Mesenchymal stem cell (in vitro differentiated cells and primary cell): ENCODE measurements around the gene PRSS23.
"Not testable (repeated sequence)": the region's sequence is repeated elsewhere in the genome, so short reads cannot be mapped to it uniquely, and the experiment has no call there.

Experiments used
- DNase-seq: peaks from one replicate; pipeline ENCODE4 v3.0.0-alpha.2; 2013
- H2AFZ ChIP-seq: one replicate; pipeline ENCODE4 v1.6.1; 2013; ENCODE audit warnings: low read depth, mild to moderate bottlenecking, control low read depth, inconsistent platforms, low read length, moderate library complexity
- H2AK5ac ChIP-seq: 2 replicates; pipeline ENCODE4 v1.6.1; 2013; ENCODE audit warnings: low read length, moderate library complexity, mild to moderate bottlenecking, inconsistent platforms; ENCODE audit not compliant: severe bottlenecking
- H2BK120ac ChIP-seq: one replicate; pipeline ENCODE4 v1.6.1; 2013; ENCODE audit warnings: low read depth, mild to moderate bottlenecking, inconsistent platforms, low read length, moderate library complexity
- H2BK12ac ChIP-seq, 2 experiments: one replicate each; pipeline ENCODE4 v1.6.1; 2013; ENCODE audit warnings: inconsistent platforms in 2 of 2, low read length in 2 of 2, mild to moderate bottlenecking in 2 of 2, moderate library complexity in 2 of 2, control low read depth in 1 of 2
- H2BK15ac ChIP-seq: one replicate; pipeline ENCODE4 v1.6.1; 2013; ENCODE audit warnings: mild to moderate bottlenecking, low read depth, inconsistent platforms; ENCODE audit not compliant: poor library complexity, severe bottlenecking
- H2BK5ac ChIP-seq: 2 replicates; pipeline ENCODE4 v1.6.1; 2013; ENCODE audit warnings: low read depth, mild to moderate bottlenecking, low read length, control low read depth, inconsistent platforms; ENCODE audit not compliant: poor library complexity, severe bottlenecking
- H3K14ac ChIP-seq, 2 experiments: one replicate each; pipeline ENCODE4 v1.6.1; 2013; ENCODE audit warnings: inconsistent platforms in 2 of 2, low read length in 2 of 2, control low read depth in 1 of 2, mild to moderate bottlenecking in 1 of 2, moderate library complexity in 1 of 2
- H3K18ac ChIP-seq, 2 experiments: one replicate each; pipeline ENCODE4 v1.6.1; 2013; ENCODE audit warnings: inconsistent platforms in 2 of 2, low read length in 2 of 2, control low read depth in 1 of 2, low read depth in 1 of 2, mild to moderate bottlenecking in 1 of 2
- H3K23ac ChIP-seq, 2 experiments: one replicate each; pipeline ENCODE4 v1.6.1; 2013; ENCODE audit warnings: inconsistent platforms in 2 of 2, low read length in 2 of 2, mild to moderate bottlenecking in 2 of 2, moderate library complexity in 2 of 2, control low read depth in 1 of 2
- H3K27ac ChIP-seq: 2 replicates; pipeline ENCODE4 v1.5.1; 2013; ENCODE audit warnings: mild to moderate bottlenecking, moderate library complexity, low read length, control low read depth, inconsistent platforms; ENCODE audit not compliant: poor library complexity, severe bottlenecking
- H3K27me3 ChIP-seq, 2 experiments: 2 replicates each; pipeline versions ENCODE4 v1.6.1 to v1.7.0; 2013; ENCODE audit warnings: low read length in 2 of 2, mild to moderate bottlenecking in 2 of 2, moderate library complexity in 2 of 2, control low read depth in 1 of 2, inconsistent platforms in 1 of 2; ENCODE audit not compliant: control insufficient read depth in 1 of 2, insufficient read depth in 1 of 2
- H3K36me3 ChIP-seq, 2 experiments: 2 replicates each; pipeline versions ENCODE4 v1.6.1 to v1.7.0; 2013; ENCODE audit warnings: low read length in 2 of 2, control low read depth in 1 of 2, inconsistent platforms in 1 of 2, low read depth in 1 of 2, mild to moderate bottlenecking in 1 of 2; ENCODE audit not compliant: insufficient read depth in 2 of 2, control insufficient read depth in 1 of 2
- H3K4ac ChIP-seq, 2 experiments: one replicate each; pipeline ENCODE4 v1.6.1; 2013; ENCODE audit warnings: inconsistent platforms in 2 of 2, low read length in 2 of 2, mild to moderate bottlenecking in 2 of 2, moderate library complexity in 2 of 2, control low read depth in 1 of 2, low read depth in 1 of 2
- H3K4me1 ChIP-seq: 2 replicates; pipeline ENCODE4 v1.6.1; 2013; ENCODE audit warnings: low read depth, low read length, control low read depth; ENCODE audit not compliant: control insufficient read depth, insufficient read depth
- H3K4me2 ChIP-seq: 2 replicates; pipeline ENCODE4 v1.6.1; 2013; ENCODE audit warnings: low read length, mild to moderate bottlenecking, inconsistent platforms; ENCODE audit not compliant: poor library complexity, severe bottlenecking
- H3K4me3 ChIP-seq, 2 experiments: 2 replicates each; pipeline versions ENCODE4 v1.5.1 to v1.7.0; 2013; ENCODE audit warnings: low read length in 2 of 2, mild to moderate bottlenecking in 2 of 2, control low read depth in 1 of 2, low read depth in 1 of 2; ENCODE audit not compliant: insufficient read depth in 1 of 2
- H3K79me1 ChIP-seq: replicated peaks from 2 replicates; pipeline ENCODE4 v1.6.1; 2013; ENCODE audit warnings: mild to moderate bottlenecking, control low read depth, low read length, inconsistent platforms; ENCODE audit not compliant: poor library complexity, severe bottlenecking
- H3K9ac ChIP-seq: 2 replicates; pipeline ENCODE4 v1.7.0; 2013; ENCODE audit warnings: mild to moderate bottlenecking, low read length, moderate library complexity
- H3K9me3 ChIP-seq: 2 replicates; pipeline ENCODE4 v1.7.0; 2013; ENCODE audit warnings: mild to moderate bottlenecking, low read length; ENCODE audit not compliant: control insufficient read depth
- H4K8ac ChIP-seq: one replicate; pipeline ENCODE4 v1.6.1; 2013; ENCODE audit warnings: inconsistent platforms, mild to moderate bottlenecking, low read length, moderate library complexity
- H4K91ac ChIP-seq: one replicate; pipeline ENCODE4 v1.6.1; 2013; ENCODE audit warnings: mild to moderate bottlenecking, low read length, inconsistent platforms
- WGBS: methylation state at CpG from one replicate; pipeline ENCODE4 v1.1.7; 2013; ENCODE audit warnings: mixed read lengths; 5-methylcytosine and 5-hydroxymethylcytosine counted together

PRSS23 gene

DNA sequence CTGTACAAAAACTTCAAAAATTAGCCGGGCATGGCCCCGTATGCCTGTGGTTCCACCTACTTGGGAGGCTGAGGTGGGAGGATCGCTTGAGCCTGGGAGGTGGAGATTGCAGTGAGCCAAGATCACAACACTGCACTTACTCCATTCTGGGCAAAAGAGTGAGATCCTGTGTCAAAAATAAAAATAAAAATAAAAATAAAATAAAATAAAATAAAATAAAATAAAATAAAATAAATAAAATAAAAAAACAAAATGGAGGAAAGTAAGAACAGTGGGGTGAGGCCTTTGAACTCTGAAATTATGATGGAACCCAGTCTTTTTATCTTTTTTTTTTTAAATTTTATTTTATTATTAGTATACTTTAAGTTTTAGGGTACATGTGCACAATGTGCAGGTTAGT, 23.8 kb downstream of the PRSS23 start:
- H3K18ac ChIP-seq, DNase-seq: not testable (repeated sequence)

DNA sequence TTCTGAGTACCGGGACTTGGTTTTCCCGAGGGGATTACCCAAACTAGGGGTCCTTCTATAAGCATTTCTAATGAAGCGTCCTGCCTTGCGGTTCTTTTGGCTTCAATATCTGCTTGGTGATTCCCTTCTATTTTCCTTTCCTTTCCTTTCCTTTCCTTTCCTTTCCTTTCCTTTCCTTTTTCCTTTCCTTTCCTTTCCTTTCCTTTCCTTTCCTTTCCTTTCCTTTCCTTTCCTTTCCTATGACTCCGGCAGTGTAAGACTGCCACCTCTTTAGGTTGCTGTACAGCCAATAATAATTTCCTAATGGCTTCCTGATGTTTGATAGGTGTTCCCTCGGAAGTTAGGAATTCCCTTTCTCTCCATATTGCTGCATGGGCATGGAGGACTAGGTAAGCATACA, 34.0 kb downstream of the PRSS23 start:
- not testable (repeated sequence) for H3K9me3 ChIP-seq, H2BK15ac ChIP-seq, H3K23ac ChIP-seq, H3K4ac ChIP-seq, H3K4me1 ChIP-seq, H3K27ac ChIP-seq, H2BK120ac ChIP-seq, H4K91ac ChIP-seq, DNase-seq, H3K4me3 ChIP-seq, H2AFZ ChIP-seq, H3K18ac ChIP-seq, H3K4me2 ChIP-seq, H2BK12ac ChIP-seq, H3K27me3 ChIP-seq, H4K8ac ChIP-seq, H2AK5ac ChIP-seq, H2BK5ac ChIP-seq, H3K14ac ChIP-seq, H3K9ac ChIP-seq
- Histone ChIP-seq H3K36me3 (peaks cover 0 to 23% of the 10 kb centered on the region in 2 experiments), H3K79me1 (peaks cover 13% of the 10 kb centered on the region)
- 95% methylated on average over 4 of the region's 6 CpGs for WGBS

More for the DNA sequence above, 23.8 kb downstream of the PRSS23 start:
- H2AK5ac ChIP-seq, H3K4me3 ChIP-seq, H3K27me3 ChIP-seq, H2BK120ac ChIP-seq, H4K8ac ChIP-seq, H3K9me3 ChIP-seq, H3K23ac ChIP-seq, H2BK12ac ChIP-seq, H3K79me1 ChIP-seq, H3K4me2 ChIP-seq, H3K27ac ChIP-seq, H3K9ac ChIP-seq, H4K91ac ChIP-seq, H3K4ac ChIP-seq, H3K4me1 ChIP-seq, H2AFZ ChIP-seq, H2BK5ac ChIP-seq, H3K36me3 ChIP-seq, H2BK15ac ChIP-seq, H3K14ac ChIP-seq: not testable (repeated sequence)
- no CpG with 5 or more reads among the region's 3 CpGs for WGBS

DNA sequence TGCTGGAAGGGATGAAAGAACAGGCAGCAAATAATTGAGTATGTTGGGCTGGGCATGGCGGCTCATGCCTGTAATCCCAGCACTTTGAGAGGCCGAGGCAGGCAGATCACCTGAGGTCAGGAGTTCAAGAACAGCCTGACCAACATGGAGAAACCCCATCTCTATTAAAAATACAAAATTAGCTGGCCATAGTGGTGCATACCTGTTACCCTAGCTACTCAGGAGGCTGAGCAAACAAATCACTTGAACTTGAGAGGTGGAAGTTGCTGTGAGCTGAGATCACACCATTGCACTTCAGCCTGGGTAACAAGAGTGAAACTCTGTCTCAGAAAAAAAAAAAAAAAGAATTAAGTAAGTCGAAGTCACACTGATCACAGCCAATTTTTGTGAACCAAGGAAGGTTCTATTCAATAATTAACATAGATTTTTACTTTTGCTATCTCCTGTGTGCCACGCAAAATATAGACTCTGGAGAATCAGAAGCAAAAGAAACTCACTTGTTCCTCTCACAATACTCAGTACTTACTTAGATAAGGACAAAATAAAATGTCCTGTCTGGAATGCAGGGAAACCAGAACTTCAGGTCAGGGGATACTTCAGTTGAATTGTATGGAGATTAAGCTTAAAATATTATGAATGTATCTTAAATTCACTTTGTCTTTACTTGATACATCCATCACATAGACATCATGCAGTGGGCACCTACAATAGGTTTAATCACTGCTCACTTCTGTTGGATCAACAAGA, 44.6 kb downstream of the PRSS23 start:
- H3K4ac ChIP-seq, H3K27me3 ChIP-seq, H3K9ac ChIP-seq, H3K4me1 ChIP-seq, H3K9me3 ChIP-seq, H3K18ac ChIP-seq, H3K27ac ChIP-seq, H2BK5ac ChIP-seq, H3K36me3 ChIP-seq, H3K79me1 ChIP-seq, H3K23ac ChIP-seq, H3K4me3 ChIP-seq, DNase-seq, H2AFZ ChIP-seq, H3K4me2 ChIP-seq, H4K8ac ChIP-seq, H2BK12ac ChIP-seq, H2AK5ac ChIP-seq, H2BK15ac ChIP-seq, H2BK120ac ChIP-seq, H3K14ac ChIP-seq, H4K91ac ChIP-seq: not testable (repeated sequence)
- 94% methylated on average over 3 of the region's 4 CpGs for WGBS

DNA sequence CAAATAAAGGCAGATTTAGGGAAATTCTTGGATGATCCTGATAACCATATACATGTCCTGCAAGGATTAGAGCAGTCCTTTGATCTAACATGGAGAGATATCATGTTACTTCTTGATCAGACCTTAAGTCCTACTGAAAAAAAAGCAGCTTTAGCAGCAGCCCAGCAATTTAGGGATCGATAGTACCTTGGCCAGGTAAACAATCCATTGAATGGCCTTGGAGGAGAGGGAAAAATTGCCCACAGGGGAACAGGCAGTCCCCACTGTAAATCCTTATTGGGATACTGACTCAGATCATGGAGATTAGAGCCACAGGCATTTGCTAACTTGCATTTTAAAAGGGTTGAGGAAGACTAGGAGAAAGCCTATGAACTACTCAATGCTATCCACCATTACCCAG, 47.8 kb downstream of the PRSS23 start:
- 93% methylated on average over 1 of the region's 1 CpG for WGBS
- no peak overlapping the region for H2AFZ ChIP-seq
- no peak overlapping the region for H3K4me2 ChIP-seq
- H2BK5ac ChIP-seq, result no peak overlapping the region
- no peak overlapping the region for H3K4ac ChIP-seq
- no peak overlapping the region for H2BK15ac ChIP-seq
- no peaks in the 10 kb centered on the region for H3K4me1 ChIP-seq
- no peak overlapping the region for H2BK12ac ChIP-seq
- H3K14ac ChIP-seq, result no peak overlapping the region
- no peak overlapping the region for H3K9ac ChIP-seq
- no peaks in the 10 kb centered on the region for H3K27me3 ChIP-seq
- H3K23ac ChIP-seq, result no peak overlapping the region
- H2AK5ac ChIP-seq, result no peak overlapping the region
- H2BK120ac ChIP-seq, result no peak overlapping the region
- H3K4me3 ChIP-seq, result no peak overlapping the region
- no peak for DNase-seq
- H3K18ac ChIP-seq, result no peak overlapping the region
- H4K8ac ChIP-seq, result no peak overlapping the region
- H4K91ac ChIP-seq, result no peak overlapping the region
- H3K27ac ChIP-seq, result no peak overlapping the region
- no peaks in the 10 kb centered on the region for H3K9me3 ChIP-seq
- peaks cover 0 to 12% of the 10 kb centered on the region in 2 experiments for H3K36me3 ChIP-seq
- H3K79me1 ChIP-seq, result peaks cover 2% of the 10 kb centered on the region
